ENCODE results near the gene DAPK2.

GRCh38 chr15:63940966-63941620 lies 105.2 kb downstream of the DAPK2 start:
- TF ChIP-seq EZH2 (IDR thresholded peaks at IDR 0.05) (no peak), POLR2AphosphoS5 (IDR thresholded peaks at IDR 0.05; ENCODE audit: borderline replicate concordance, low read depth, low read length) (no peak)
